Activated CD4-positive, alpha-beta T cell treated with anti-CD3 and anti-CD28 coated beads, Interleukin-2, amount 10 ng/mL, durations not matched to agents 7 days and 5 days (primary cell): ENCODE measurements around the gene MEGF11. TPM values are rescaled to one million over a fixed set of nuclear protein-coding genes. Genes with fewer than 3 reads are reported as not detected.

Experiments
- CTCF ChIA-PET: fragments of 350-600 bp; sonication (Branson Sonifier 250); formaldehyde crosslinking; loops from one replicate; lab custom pipeline; 2021; ENCODE audit warnings: antibody characterized with exemption; lab: Charles Lee
- POLR2A ChIA-PET: fragments of 350-600 bp; sonication (Branson Sonifier 250); formaldehyde crosslinking; loops from one replicate; lab custom pipeline; 2021; ENCODE audit warnings: antibody characterized with exemption; lab: Charles Lee
- DNase-seq: peaks from one replicate; pipeline ENCODE4 v3.0.0-alpha.2; 2020
- H3K27ac Mint-ChIP-seq: one replicate; pipeline ENCODE4 v1.8.0; 2021; ENCODE audit warnings: mild to moderate bottlenecking, moderate library complexity, mixed read lengths
- H3K27me3 Mint-ChIP-seq: one replicate; pipeline ENCODE4 v1.8.0; 2021; ENCODE audit warnings: mixed read lengths
- H3K36me3 Mint-ChIP-seq: one replicate; pipeline ENCODE4 v1.8.0; 2021; ENCODE audit warnings: low read depth, mixed read lengths
- H3K4me1 Mint-ChIP-seq: one replicate; pipeline ENCODE4 v1.8.0; 2021; ENCODE audit warnings: mixed read lengths
- H3K4me3 Mint-ChIP-seq: one replicate; pipeline ENCODE4 v1.8.0; 2021; ENCODE audit warnings: mild to moderate bottlenecking, moderate library complexity, mixed read lengths
- H3K9me3 Mint-ChIP-seq: one replicate; pipeline ENCODE4 v1.8.0; 2021; ENCODE audit warnings: mixed read lengths
- total RNA-seq, 2 experiments: library from RNA; stranded (reverse); gene quantifications; one replicate each; pipeline ENCODE4 v1.2.3, GENCODE V29; 2021

The MEGF11 gene
- total RNA-seq, 2 experiments from 2014 or later = not detected

DNA sequence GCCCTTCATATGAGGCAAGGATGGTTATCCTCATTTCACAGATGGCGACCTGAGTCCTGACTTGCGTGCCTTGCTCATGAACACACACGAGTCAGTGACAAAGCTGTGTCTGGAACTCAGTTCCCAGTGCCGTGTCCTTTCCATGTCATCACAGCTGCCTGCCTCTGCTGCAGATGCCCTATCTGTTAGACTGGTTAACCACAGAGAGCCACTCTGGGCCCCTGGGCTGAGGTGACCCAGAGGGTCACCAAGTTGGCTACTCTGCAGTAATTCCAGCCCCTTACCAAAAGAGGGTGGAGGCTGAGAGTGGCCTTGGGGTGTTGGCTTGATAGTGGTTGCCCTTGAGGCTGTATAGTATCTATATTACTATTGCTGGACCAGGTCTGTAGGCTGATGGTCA, 343.2 kb downstream of the MEGF11 start:
- Mint-ChIP-seq H3K4me3 (no peak overlapping the region), H3K27me3 (no peaks in the 10 kb centered on the region), H3K27ac (no peak overlapping the region), H3K36me3 (no peaks in the 10 kb centered on the region), H3K4me1 (no peaks in the 10 kb centered on the region), H3K9me3 (no peaks in the 10 kb centered on the region)
- ChIA-PET POLR2A (no interaction called here), CTCF (interaction anchor here (0.8 to 2.0 kb wide), 4 partner anchors 8 to 32 kb away, joined by 3 to 5 read pairs (median 4); no protein-coding TSS in a partner anchor)
- no peak for DNase-seq

DNA sequence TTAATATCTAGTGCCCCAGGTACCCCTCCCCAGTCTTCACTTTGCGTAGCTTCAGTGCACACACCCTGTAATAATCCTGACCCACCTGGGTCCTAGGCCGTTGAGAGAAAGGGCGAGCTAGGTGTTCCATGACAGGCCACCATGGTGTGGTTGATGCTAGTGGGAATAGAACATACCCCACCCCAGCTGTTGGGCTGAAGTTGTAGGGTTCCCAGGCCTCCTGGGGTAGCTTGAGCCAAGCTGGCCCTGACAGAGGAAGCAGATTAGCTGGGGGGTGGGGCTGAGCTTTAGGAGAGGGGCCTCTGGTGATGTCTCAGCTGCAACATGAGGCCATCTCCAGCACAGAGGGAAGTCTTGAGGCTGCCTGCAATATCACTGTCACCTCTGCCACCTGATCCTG, 343.7 kb downstream of the MEGF11 start:
- Mint-ChIP-seq H3K9me3 (no peaks in the 10 kb centered on the region), H3K4me3 (no peak overlapping the region), H3K4me1 (no peaks in the 10 kb centered on the region), H3K27ac (no peak overlapping the region), H3K36me3 (no peaks in the 10 kb centered on the region), H3K27me3 (no peaks in the 10 kb centered on the region)
- no peak for DNase-seq
- ChIA-PET CTCF (interaction anchor here (0.8 to 2.0 kb wide), 3 partner anchors 10 to 33 kb away, joined by 3 to 5 read pairs (median 4); no protein-coding TSS in a partner anchor), POLR2A (no interaction called here)

DNA sequence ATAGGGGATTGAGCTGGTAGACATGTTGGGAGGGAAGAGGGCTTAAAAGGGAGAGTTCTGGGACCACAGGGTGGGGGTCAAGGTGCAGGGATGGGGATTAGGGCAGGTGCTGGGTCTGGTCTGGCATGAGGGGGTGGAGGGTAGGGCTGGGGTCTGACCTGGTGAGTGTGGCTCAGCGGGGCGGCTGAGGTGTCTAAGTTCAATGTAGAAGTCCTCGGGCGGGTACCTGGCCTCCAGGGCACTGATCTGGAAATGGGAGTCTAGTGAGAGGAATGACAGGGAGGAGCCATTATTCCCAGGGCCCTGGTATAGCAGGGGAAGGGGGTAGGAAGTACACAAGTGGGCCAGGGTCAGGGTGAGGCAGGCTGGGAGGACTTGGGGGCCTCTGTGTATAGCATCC, 344.7 kb downstream of the MEGF11 start:
- no peaks in the 10 kb centered on the region for H3K27me3 Mint-ChIP-seq
- no peak overlapping the region for H3K27ac Mint-ChIP-seq
- H3K4me1 Mint-ChIP-seq = no peaks in the 10 kb centered on the region
- DNase-seq = no peak
- ChIA-PET POLR2A (no interaction called here), CTCF (interaction anchor here (1.2 kb wide), 1 partner anchor 33 kb away, joined by 4 read pairs; no protein-coding TSS in a partner anchor)
- no peaks in the 10 kb centered on the region for H3K9me3 Mint-ChIP-seq
- no peak overlapping the region for H3K4me3 Mint-ChIP-seq
- H3K36me3 Mint-ChIP-seq = peaks cover under 1% of the 10 kb centered on the region

DNA sequence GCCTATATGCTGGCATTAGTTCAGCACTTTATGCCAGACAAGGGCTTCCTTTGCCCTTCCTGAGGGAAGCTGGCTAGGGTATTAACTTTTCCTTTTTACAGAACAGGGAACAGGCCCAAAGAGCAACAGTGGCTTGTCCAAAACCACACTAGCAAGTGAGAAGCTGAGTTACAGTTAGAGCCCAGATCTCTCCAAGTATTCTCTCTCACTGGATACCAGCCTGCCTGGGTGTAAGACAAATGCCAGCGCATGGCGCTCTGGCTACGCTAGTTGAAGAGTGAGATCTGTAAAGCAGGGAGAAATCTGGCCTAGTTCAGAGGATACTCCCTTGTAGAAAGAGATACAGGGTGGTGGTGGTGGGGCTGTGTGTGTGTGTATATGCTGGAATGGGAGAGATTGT, 345.9 kb downstream of the MEGF11 start:
- H3K9me3 Mint-ChIP-seq = no peaks in the 10 kb centered on the region
- peaks cover 2% of the 10 kb centered on the region for H3K36me3 Mint-ChIP-seq
- POLR2A ChIA-PET = no interaction called here
- no peaks in the 10 kb centered on the region for H3K27me3 Mint-ChIP-seq
- CTCF ChIA-PET = interaction anchor here (0.7 to 1.4 kb wide), 2 partner anchors 37 to 39 kb away, joined by 3 read pairs; partner anchors contain the start of gene RAB11A
- H3K4me3 Mint-ChIP-seq = no peak overlapping the region
- H3K27ac Mint-ChIP-seq = no peak overlapping the region
- DNase-seq = no peak
- H3K4me1 Mint-ChIP-seq = peaks cover 3% of the 10 kb centered on the region

DNA sequence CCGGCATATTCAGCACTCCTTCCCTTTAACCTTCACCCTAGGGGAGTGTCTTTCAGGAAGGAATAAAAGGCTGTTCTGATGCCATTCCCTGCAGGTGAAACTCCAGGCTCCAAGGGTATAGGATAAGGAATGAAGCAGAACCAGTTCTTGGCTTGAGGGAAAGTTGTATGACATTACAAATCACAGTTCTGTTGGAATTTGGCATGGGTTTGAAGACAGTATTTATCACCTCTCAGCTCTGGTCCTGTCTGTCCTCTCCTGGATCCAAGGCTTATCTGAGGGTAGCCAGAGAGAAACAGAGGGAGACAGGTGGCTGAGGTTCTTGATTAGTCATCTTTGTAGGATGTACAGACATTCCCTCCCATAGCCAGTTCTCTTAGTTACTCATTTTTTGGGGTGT, 347.2 kb downstream of the MEGF11 start:
- Mint-ChIP-seq H3K4me3 (no peak overlapping the region), H3K9me3 (no peaks in the 10 kb centered on the region), H3K36me3 (peaks cover 7% of the 10 kb centered on the region), H3K27me3 (no peaks in the 10 kb centered on the region), H3K4me1 (peaks cover 14% of the 10 kb centered on the region), H3K27ac (no peak overlapping the region)
- DNase-seq = no peak
- ChIA-PET CTCF (interaction anchor here (1.0 to 1.4 kb wide), 2 partner anchors 36 to 38 kb away, joined by 3 read pairs; partner anchors contain the start of gene RAB11A), POLR2A (no interaction called here)

DNA sequence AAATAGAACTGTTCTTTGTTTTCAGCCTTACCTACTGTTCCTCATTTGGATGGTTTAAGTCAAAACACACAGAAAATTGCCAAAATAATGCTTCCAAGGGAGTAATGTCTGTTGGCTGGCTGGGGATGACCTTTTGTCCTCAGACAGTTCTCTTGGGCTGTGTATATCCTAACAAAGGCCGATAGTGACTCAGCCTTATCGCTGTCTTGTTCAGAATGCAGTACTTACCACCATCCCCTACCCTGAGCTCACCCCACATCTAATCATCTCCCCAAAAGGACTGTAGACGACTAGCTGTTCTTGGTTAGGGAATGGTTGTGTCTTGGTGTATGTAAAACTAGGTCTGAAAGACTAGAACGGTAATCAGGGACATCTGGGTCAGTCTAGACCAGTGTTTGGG, 349.2 kb downstream of the MEGF11 start:
- DNase-seq = no peak
- no peak overlapping the region for H3K27ac Mint-ChIP-seq
- ChIA-PET CTCF (interaction anchor here (0.7 to 1.3 kb wide), 2 partner anchors 18 to 33 kb away, joined by 3 read pairs; no protein-coding TSS in a partner anchor), POLR2A (no interaction called here)
- peaks cover 20% of the 10 kb centered on the region for H3K4me1 Mint-ChIP-seq
- H3K4me3 Mint-ChIP-seq = no peak overlapping the region
- no peaks in the 10 kb centered on the region for H3K9me3 Mint-ChIP-seq
- no peaks in the 10 kb centered on the region for H3K27me3 Mint-ChIP-seq
- peaks cover 19% of the 10 kb centered on the region for H3K36me3 Mint-ChIP-seq

DNA sequence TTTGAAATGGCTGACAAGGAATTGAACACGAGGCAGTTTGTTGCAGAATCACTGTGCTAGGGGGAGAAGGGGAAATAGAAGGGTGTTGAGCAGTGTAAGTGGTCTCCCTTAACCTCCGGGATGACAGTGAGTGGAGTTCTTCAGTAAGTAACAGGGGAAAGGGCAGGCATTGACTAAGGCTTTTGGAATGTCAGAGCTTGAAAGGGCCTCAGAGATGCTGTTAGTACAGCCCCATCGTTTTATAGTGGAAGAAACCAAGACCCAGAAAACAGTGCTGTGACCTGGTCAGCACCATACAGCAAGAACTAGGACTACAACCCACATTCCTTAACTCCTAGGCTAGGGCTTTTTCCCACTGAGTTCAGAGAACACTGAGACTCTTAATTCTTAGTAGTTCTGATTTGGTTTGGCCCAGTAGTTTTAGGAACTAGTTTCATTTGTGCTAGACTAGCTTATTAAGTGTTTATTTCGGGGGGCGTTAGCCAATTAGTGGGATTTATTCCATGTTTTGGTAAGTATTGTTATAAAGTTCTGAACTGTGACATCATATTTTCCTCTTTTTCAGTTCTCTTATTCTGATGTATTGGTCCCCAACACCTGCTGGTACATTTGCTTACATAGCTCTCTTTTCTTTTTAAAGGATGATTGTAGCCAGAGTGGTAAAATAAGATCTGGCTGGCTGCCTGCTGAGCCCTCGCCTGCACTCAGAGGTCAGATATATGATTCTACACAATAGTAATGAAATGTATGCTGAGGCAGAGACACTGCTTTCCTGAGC, 350.1 kb downstream of the MEGF11 start:
- CTCF ChIA-PET = interaction anchor here (1.3 kb wide), 1 partner anchor 33 kb away, joined by 3 read pairs; no protein-coding TSS in a partner anchor
- no peak overlapping the region for H3K4me3 Mint-ChIP-seq
- POLR2A ChIA-PET = no interaction called here

DNA sequence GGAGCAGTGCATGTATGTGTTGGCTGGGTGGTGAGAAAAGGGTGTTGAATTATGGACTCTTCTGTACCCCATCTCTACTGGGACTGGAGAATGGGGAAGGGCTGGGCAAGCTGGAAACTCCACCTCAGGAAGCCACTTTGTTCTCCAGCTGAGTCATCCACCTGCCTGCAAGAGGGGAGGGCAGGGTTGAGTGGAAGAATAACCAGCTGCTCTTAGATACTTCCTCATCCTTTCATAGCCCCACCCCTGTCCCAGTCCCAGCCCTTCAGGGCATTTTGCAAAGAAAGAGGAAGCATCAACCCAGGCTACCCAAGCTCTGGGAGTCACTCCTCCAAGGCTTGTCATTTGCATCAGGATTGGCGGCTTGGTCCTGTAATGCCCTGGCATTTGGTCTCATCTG, 351.2 kb downstream of the MEGF11 start:
- H3K27me3 Mint-ChIP-seq = no peaks in the 10 kb centered on the region
- peaks cover 24% of the 10 kb centered on the region for H3K4me1 Mint-ChIP-seq
- H3K36me3 Mint-ChIP-seq = peaks cover 33% of the 10 kb centered on the region
- ChIA-PET POLR2A (interaction anchor here (0.6 kb wide), 2 partner anchors 113 to 308 kb away, joined by 3 to 10 read pairs; no protein-coding TSS in a partner anchor), CTCF (interaction anchor here (1.1 kb wide), 1 partner anchor 9 kb away, joined by 3 read pairs; no protein-coding TSS in a partner anchor)
- DNase-seq = peak; percentile 9
- peak overlapping the region; percentile 14 for H3K27ac Mint-ChIP-seq
- H3K9me3 Mint-ChIP-seq = no peaks in the 10 kb centered on the region
- no peak overlapping the region for H3K4me3 Mint-ChIP-seq

More for the DNA sequence above, 350.1 kb downstream of the MEGF11 start:
- peaks cover 27% of the 10 kb centered on the region for H3K36me3 Mint-ChIP-seq
- no peaks in the 10 kb centered on the region for H3K9me3 Mint-ChIP-seq
- no peaks in the 10 kb centered on the region for H3K27me3 Mint-ChIP-seq
- DNase-seq = no peak
- no peak overlapping the region for H3K27ac Mint-ChIP-seq
- peaks cover 20% of the 10 kb centered on the region for H3K4me1 Mint-ChIP-seq

DNA sequence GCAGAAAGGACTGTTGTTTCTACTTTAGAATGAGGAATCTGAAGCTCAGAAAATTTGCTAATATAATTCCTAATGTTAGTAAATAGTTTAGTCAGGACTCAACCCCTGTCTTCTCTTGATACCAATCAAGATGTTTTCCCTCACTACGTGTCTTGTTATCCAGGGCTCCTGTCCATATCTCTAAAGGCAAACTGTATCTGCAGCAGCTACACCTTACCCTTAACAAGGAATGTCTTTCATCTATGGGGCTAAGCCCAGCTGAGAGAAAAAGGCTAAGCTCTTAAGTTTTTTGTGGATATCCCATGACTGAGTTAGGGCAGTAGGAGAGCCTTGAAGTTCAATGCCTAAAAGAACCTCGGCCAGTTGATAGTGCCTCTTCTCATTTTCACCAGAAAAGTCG, 351.7 kb downstream of the MEGF11 start:
- Mint-ChIP-seq H3K36me3 (peaks cover 33% of the 10 kb centered on the region), H3K27me3 (no peaks in the 10 kb centered on the region), H3K4me1 (peaks cover 24% of the 10 kb centered on the region), H3K4me3 (no peak overlapping the region), H3K9me3 (no peaks in the 10 kb centered on the region), H3K27ac (peak overlapping the region; percentile 14)
- DNase-seq = no peak
- POLR2A ChIA-PET = interaction anchor here (0.6 kb wide), 1 partner anchor 113 kb away, joined by 10 read pairs; no protein-coding TSS in a partner anchor
- CTCF ChIA-PET = interaction anchor here (0.8 to 1.1 kb wide), 2 partner anchors 9 to 15 kb away, joined by 3 read pairs; no protein-coding TSS in a partner anchor

DNA sequence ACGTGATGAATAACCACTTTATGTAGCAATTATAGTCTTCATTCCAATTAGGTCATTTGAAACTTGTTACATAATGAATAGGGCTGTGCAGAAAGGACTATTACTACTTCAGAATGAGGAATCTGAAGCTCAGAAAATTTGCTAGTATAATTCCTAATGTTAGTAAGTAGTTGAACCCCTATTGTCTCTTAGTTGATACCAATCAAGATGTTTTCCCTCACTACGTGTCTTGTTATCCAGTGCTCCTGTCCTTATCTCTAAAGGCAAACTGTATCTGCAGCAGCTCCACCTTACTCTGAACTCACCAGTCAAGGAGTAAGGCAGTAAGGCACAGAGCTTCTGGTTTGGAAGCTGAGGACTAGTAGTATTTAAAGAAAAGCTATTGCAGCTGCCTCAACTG, 352.2 kb downstream of the MEGF11 start:
- ChIA-PET POLR2A (no interaction called here), CTCF (interaction anchor here (0.8 to 1.1 kb wide), 2 partner anchors 10 to 15 kb away, joined by 3 read pairs; no protein-coding TSS in a partner anchor)
- Mint-ChIP-seq H3K36me3 (peaks cover 35% of the 10 kb centered on the region), H3K27ac (no peak overlapping the region), H3K4me1 (peaks cover 24% of the 10 kb centered on the region), H3K9me3 (no peaks in the 10 kb centered on the region), H3K27me3 (no peaks in the 10 kb centered on the region), H3K4me3 (no peak overlapping the region)
- DNase-seq = no peak

DNA sequence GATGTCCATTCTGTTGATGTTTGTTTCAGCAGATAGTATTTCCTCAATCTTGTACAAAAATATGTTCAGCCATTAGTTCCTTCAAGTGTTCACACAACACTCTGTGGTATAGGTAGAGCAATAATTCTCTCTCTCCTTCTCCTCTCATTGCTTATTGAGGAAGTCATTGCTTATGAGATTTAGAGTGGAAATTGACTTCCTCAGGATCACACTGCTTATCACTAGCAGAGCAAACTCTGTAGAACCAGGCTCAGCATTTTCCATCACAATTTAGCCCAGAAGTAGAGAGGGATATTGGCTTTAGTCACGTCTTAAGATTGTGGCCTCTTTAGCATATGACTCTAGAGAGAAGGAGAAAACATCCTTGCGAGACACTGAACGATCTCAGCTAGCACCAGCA, 353.1 kb downstream of the MEGF11 start:
- ChIA-PET CTCF (interaction anchor here (1.5 kb wide), 1 partner anchor 10 kb away, joined by 5 read pairs; no protein-coding TSS in a partner anchor), POLR2A (no interaction called here)
- Mint-ChIP-seq H3K27me3 (no peaks in the 10 kb centered on the region), H3K36me3 (peaks cover 42% of the 10 kb centered on the region), H3K9me3 (no peaks in the 10 kb centered on the region), H3K27ac (no peak overlapping the region), H3K4me1 (peaks cover 27% of the 10 kb centered on the region), H3K4me3 (no peak overlapping the region)
- DNase-seq = no peak

DNA sequence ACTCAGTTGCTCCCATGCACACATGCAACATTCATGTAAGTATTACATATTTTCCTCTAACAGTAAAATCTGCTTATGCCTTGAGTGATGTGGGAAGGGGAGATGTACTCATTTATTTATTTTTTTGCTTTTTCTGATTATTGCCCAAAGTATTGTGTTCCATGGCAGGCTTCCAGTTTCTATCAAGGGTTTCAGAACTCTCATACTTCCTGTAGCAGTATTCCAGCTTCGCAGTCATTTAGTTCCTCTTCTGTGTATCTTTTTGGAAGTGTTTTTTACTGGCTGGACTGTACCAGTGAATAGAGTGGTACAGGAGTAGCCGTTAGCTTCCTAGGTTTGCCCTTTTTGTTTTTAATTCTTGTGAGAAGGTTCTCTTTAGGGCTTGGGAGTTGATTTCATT, 357.3 kb downstream of the MEGF11 start:
- no peak overlapping the region for H3K4me3 Mint-ChIP-seq
- POLR2A ChIA-PET = no interaction called here
- DNase-seq = no peak
- CTCF ChIA-PET = interaction anchor here (0.5 kb wide), 1 partner anchor 29 kb away, joined by 4 read pairs; no protein-coding TSS in a partner anchor
- H3K27ac Mint-ChIP-seq = no peak overlapping the region
- H3K9me3 Mint-ChIP-seq = no peaks in the 10 kb centered on the region
- peaks cover 48% of the 10 kb centered on the region for H3K36me3 Mint-ChIP-seq
- peaks cover 12% of the 10 kb centered on the region for H3K4me1 Mint-ChIP-seq
- H3K27me3 Mint-ChIP-seq = no peaks in the 10 kb centered on the region

DNA sequence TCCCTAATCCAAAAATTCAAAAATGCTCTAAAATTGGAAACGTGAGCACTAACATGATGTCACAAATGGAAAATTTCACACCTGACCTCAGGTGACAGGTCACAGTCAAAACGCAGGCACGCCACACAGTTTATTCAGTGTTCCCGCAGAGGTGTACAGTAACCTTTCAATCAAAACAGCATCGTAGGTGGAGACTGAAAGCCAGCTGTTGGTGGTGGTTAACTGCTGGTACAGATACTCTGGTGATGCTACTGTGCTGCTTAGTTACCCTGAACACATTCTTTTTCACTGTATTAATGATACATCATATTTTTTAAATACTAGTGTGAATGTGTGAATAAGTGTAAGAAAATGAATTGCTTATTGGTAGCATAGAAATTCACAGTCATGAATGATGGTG, 360.5 kb downstream of the MEGF11 start:
- Mint-ChIP-seq H3K4me1 (peaks cover 29% of the 10 kb centered on the region), H3K27ac (no peak overlapping the region), H3K36me3 (peaks cover 52% of the 10 kb centered on the region), H3K9me3 (no peaks in the 10 kb centered on the region), H3K27me3 (no peaks in the 10 kb centered on the region), H3K4me3 (no peak overlapping the region)
- POLR2A ChIA-PET = no interaction called here
- CTCF ChIA-PET = interaction anchor here (1.5 kb wide), 1 partner anchor 17 kb away, joined by 4 read pairs; no protein-coding TSS in a partner anchor
- DNase-seq = no peak
